CD4-positive, alpha-beta T cell (primary cell): ENCODE results near the gene MRPL28. TPM values are rescaled to one million over a fixed set of nuclear protein-coding genes. Genes with fewer than 3 reads are reported as not detected.
A peak's percentile ranks its signal among the peaks of the same experiment; 100 is the strongest.

Experiments
- ATAC-seq: fragments of 200-7000 bp; cut with Tn5 transposase; one replicate; pipeline ENCODE4 v1.10.0; 2022; ENCODE audit warnings: mild to moderate bottlenecking; ENCODE audit not compliant: poor library complexity
- CTCF ChIA-PET: fragments of 350-600 bp; sonication (Branson Sonifier 250); formaldehyde crosslinking; loops from one replicate; lab custom pipeline; 2021; ENCODE audit warnings: antibody characterized with exemption, inconsistent platforms; lab: Charles Lee
- POLR2A ChIA-PET: fragments of 350-600 bp; sonication (Branson Sonifier 250); formaldehyde crosslinking; loops from one replicate; lab custom pipeline; 2021; ENCODE audit warnings: antibody characterized with exemption, inconsistent platforms; lab: Charles Lee
- DNase-seq, 14 experiments: peaks; one replicate each; pipeline ENCODE4 v3.0.0-alpha.2; 2013 to 2020; ENCODE audit warnings: mixed read lengths in 2 of 14
- H3K27ac ChIP-seq, 2 donors: one replicate each; pipeline versions ENCODE4 v1.5.1 to v1.7.0; 2013; ENCODE audit warnings: low read length in 2 of 2, low read depth in 1 of 2, mild to moderate bottlenecking in 1 of 2
- H3K27me3 ChIP-seq, 2 experiments: 1 replicate in 1 of 2; 2 replicates in 1 of 2; pipeline versions ENCODE4 v1.6.1 to v1.7.0; 2013; ENCODE audit warnings: low read length in 2 of 2, control low read depth in 1 of 2, mild to moderate bottlenecking in 1 of 2, moderate library complexity in 1 of 2; ENCODE audit not compliant: insufficient read depth in 2 of 2, control insufficient read depth in 1 of 2
- H3K36me3 ChIP-seq: one replicate; pipeline ENCODE4 v1.6.1; 2013; ENCODE audit warnings: low read length, control low read depth; ENCODE audit not compliant: insufficient read depth
- H3K4me1 ChIP-seq: one replicate; pipeline ENCODE4 v1.6.1; 2013; ENCODE audit warnings: low read length, control low read depth; ENCODE audit not compliant: insufficient read depth
- H3K4me3 ChIP-seq: one replicate; pipeline ENCODE4 v1.5.1; 2013; ENCODE audit warnings: mild to moderate bottlenecking, low read length, moderate library complexity
- H3K9me3 ChIP-seq, 2 experiments: 1 replicate in 1 of 2; 2 replicates in 1 of 2; pipeline versions ENCODE4 v1.6.1 to v1.7.0; 2013; ENCODE audit warnings: low read length in 2 of 2, mild to moderate bottlenecking in 2 of 2, control low read depth in 1 of 2, moderate library complexity in 1 of 2; ENCODE audit not compliant: control insufficient read depth in 1 of 2, insufficient read depth in 1 of 2
- H3K27ac Mint-ChIP-seq: one replicate; pipeline ENCODE4 v1.8.0; 2020; ENCODE audit warnings: mixed read lengths
- H3K27me3 Mint-ChIP-seq: one replicate; pipeline ENCODE4 v1.8.0; 2021; ENCODE audit warnings: mixed read lengths
- H3K36me3 Mint-ChIP-seq: one replicate; pipeline ENCODE4 v1.8.0; 2021; ENCODE audit warnings: low read depth, mixed read lengths
- H3K4me1 Mint-ChIP-seq: one replicate; pipeline ENCODE4 v1.8.0; 2021; ENCODE audit warnings: low read depth, mixed read lengths
- H3K4me3 Mint-ChIP-seq: one replicate; pipeline ENCODE4 v1.8.0; 2020; ENCODE audit warnings: mild to moderate bottlenecking, mixed read lengths
- H3K9me3 Mint-ChIP-seq: one replicate; pipeline ENCODE4 v1.8.0; 2020; ENCODE audit warnings: mixed read lengths
- intact Hi-C, 2 experiments: fragments of 100-400 bp; cut with DNase I in 1 of 2; cut with micrococcal nuclease in 1 of 2; formaldehyde crosslinking; loops; one replicate each; pipeline versions ENCODE4 v1.15.1 to v1.9.0; 2023 to 2025; cut with DNase I, micrococcal nuclease
- total RNA-seq, 174 experiments: library from RNA in 2 of 174; stranded (reverse) in 2 of 174; gene quantifications; one replicate each; pipeline ENCODE4 v1.2.3 and lab custom pipeline; 2021 to 2026
- TF ChIP-seq, protein P1 (sequence below): fragments of 200-600 bp; IDR thresholded peaks from one replicate; pipeline ENCODE4 v1.8.0; 2022; ENCODE audit warnings: antibody characterized with exemption, mild to moderate bottlenecking

Gene MRPL28
- total RNA-seq, 2 experiments from 2014 or later, result 19.6 to 19.7 TPM

DNA sequence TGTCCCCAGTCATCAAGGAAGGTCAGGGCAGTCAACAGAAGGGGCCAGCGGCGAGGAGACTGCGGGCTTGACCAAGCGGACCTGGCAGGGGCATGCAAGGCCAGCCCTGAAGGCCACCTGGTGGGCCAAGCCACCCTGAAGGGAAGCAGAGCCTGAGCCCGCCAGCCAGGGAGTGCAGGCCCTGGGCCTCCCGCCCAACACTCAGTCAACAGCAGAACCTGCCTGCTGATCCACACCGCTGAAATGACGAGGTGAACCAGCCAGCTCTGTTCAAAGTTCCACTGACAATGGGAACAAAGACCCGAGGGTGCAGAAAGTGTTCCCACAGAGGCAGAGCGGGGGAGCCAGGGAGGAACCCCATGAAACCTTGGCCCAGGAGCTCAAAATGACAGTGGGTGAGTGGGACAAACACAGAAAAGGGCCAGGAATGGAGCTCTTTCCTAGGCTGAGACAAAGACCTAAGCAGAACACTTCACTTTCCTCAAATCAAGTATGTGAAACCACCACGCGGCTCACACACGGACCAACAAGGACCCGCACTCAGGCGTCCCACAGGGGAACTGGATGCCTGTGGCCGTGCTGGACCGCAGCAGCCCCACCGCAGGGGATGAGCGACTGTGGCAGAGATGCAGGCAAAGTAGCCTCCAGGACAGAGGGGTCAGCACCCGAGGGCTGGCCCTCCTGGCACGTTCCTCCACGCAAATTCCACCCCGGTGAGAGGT, 29.8 kb downstream of the MRPL28 start:
- Mint-ChIP-seq H3K9me3 (no peaks in the 10 kb centered on the region), H3K27ac (peak overlapping the region; percentile 47), H3K27me3 (no peaks in the 10 kb centered on the region), H3K36me3 (peaks cover 47% of the 10 kb centered on the region), H3K4me1 (peaks cover 56% of the 10 kb centered on the region), H3K4me3 (peak overlapping the region; percentile 81)
- H3K9me3 ChIP-seq, result no peaks in the 10 kb centered on the region
- DNase-seq (no peak), ATAC-seq (no peak)
- no peak overlapping the region for H3K4me3 ChIP-seq
- CTCF ChIA-PET, result no interaction called here
- TF ChIP-seq, protein P1, sequence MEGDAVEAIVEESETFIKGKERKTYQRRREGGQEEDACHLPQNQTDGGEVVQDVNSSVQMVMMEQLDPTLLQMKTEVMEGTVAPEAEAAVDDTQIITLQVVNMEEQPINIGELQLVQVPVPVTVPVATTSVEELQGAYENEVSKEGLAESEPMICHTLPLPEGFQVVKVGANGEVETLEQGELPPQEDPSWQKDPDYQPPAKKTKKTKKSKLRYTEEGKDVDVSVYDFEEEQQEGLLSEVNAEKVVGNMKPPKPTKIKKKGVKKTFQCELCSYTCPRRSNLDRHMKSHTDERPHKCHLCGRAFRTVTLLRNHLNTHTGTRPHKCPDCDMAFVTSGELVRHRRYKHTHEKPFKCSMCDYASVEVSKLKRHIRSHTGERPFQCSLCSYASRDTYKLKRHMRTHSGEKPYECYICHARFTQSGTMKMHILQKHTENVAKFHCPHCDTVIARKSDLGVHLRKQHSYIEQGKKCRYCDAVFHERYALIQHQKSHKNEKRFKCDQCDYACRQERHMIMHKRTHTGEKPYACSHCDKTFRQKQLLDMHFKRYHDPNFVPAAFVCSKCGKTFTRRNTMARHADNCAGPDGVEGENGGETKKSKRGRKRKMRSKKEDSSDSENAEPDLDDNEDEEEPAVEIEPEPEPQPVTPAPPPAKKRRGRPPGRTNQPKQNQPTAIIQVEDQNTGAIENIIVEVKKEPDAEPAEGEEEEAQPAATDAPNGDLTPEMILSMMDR, result no peak
- H3K4me1 ChIP-seq, result peaks cover 76% of the 10 kb centered on the region
- no peak overlapping the region for H3K27ac ChIP-seq
- POLR2A ChIA-PET, result interaction anchor here (0.7 to 0.9 kb wide), 2 partner anchors 9 to 105 kb away, joined by 3 read pairs; no protein-coding TSS in a partner anchor
- no peaks in the 10 kb centered on the region for H3K27me3 ChIP-seq
- H3K36me3 ChIP-seq, result peaks cover 30% of the 10 kb centered on the region
- intact Hi-C loops, result no loop called here

DNA sequence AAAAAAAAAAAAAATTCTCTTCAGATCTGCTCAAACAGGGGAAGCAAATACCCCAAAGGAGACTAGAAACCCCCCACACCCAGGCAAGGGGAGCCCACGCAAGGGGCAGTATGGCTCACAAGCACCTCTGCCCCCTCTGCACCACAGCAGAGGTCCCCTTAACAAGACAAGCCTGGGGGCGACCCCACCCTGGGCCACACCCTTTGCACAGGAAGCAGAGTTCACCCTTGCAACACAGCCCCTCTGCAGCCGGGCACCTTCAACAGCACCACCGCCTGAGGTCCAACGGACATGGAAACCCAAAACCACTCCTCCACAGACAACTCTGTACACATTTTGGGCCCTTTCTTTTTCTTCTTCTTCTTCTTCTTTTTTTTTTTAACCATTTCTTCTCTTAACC, 30.7 kb downstream of the MRPL28 start:
- intact Hi-C loops, result no loop called here
- DNase-seq (peak in 1 of 14 experiments; percentile 36), ATAC-seq (peak; percentile 66)
- CTCF ChIA-PET, result no interaction called here
- H3K27me3 Mint-ChIP-seq, result no peaks in the 10 kb centered on the region
- H3K36me3 ChIP-seq, result peaks cover 24% of the 10 kb centered on the region
- peak overlapping the region; percentile 71 for H3K27ac Mint-ChIP-seq
- H3K9me3 Mint-ChIP-seq, result no peaks in the 10 kb centered on the region
- no peaks in the 10 kb centered on the region for H3K27me3 ChIP-seq
- no peak overlapping the region for H3K27ac ChIP-seq
- H3K4me3 ChIP-seq, result no peak overlapping the region
- H3K4me3 Mint-ChIP-seq, result peak overlapping the region; percentile 81
- H3K9me3 ChIP-seq, result no peaks in the 10 kb centered on the region
- TF ChIP-seq, protein P1, result no peak
- H3K36me3 Mint-ChIP-seq, result peaks cover 39% of the 10 kb centered on the region
- POLR2A ChIA-PET, result no interaction called here
- H3K4me1 ChIP-seq, result peaks cover 74% of the 10 kb centered on the region
- peaks cover 55% of the 10 kb centered on the region for H3K4me1 Mint-ChIP-seq

DNA sequence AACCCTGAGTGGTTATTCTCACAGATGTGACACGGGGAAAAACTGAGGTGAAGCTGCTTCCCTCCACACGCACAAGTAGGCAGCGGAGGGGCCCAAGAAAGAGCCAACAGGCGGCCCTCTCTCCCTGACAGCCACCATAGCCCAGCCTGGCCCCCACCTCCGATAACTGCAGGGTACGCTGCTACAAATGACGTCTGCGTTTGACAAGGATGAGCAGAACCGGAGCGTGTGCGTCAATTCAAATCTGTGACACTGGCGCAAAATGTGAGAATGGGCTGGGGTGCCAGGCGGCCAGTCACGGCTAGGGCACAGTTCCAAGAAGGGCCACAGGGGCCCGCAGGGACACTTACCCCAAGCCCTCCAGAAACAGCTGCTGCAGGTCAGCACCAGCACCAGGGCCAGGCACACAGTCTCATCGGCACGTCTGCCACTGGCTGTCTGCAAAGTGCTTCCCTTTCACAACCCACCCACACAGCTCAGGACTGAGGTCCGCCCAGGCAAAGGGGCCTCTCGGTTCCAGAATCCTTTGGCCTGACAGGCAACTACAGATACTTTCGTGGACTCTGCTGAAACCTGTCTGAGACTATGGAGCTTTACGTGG, 32.3 kb downstream of the MRPL28 start:
- Mint-ChIP-seq H3K27me3 (no peaks in the 10 kb centered on the region), H3K4me3 (no peak overlapping the region), H3K4me1 (peaks cover 66% of the 10 kb centered on the region), H3K9me3 (no peaks in the 10 kb centered on the region), H3K27ac (no peak overlapping the region), H3K36me3 (peaks cover 26% of the 10 kb centered on the region)
- H3K27ac ChIP-seq, result no peak overlapping the region
- ATAC-seq (no peak), DNase-seq (no peak)
- ChIA-PET POLR2A (interaction anchor here (1.2 kb wide), 1 partner anchor 16 kb away, joined by 3 read pairs; no protein-coding TSS in a partner anchor), CTCF (no interaction called here)
- no peaks in the 10 kb centered on the region for H3K9me3 ChIP-seq
- TF ChIP-seq, protein P1, result no peak
- H3K4me1 ChIP-seq, result peaks cover 77% of the 10 kb centered on the region
- H3K36me3 ChIP-seq, result peaks cover 14% of the 10 kb centered on the region
- intact Hi-C loops, result no loop called here
- no peak overlapping the region for H3K4me3 ChIP-seq
- H3K27me3 ChIP-seq, result no peaks in the 10 kb centered on the region
